GM21381 (cell line): ENCODE measurements around the gene CARM1.

Source experiments
- ATAC-seq: cut with Tn5 transposase; IDR thresholded peaks from one replicate; pipeline ENCODE4 v1.9.1; 2021; ENCODE audit warnings: mild to moderate bottlenecking, moderate library complexity; ENCODE audit not compliant: unreplicated experiment

The CARM1 gene

DNA sequence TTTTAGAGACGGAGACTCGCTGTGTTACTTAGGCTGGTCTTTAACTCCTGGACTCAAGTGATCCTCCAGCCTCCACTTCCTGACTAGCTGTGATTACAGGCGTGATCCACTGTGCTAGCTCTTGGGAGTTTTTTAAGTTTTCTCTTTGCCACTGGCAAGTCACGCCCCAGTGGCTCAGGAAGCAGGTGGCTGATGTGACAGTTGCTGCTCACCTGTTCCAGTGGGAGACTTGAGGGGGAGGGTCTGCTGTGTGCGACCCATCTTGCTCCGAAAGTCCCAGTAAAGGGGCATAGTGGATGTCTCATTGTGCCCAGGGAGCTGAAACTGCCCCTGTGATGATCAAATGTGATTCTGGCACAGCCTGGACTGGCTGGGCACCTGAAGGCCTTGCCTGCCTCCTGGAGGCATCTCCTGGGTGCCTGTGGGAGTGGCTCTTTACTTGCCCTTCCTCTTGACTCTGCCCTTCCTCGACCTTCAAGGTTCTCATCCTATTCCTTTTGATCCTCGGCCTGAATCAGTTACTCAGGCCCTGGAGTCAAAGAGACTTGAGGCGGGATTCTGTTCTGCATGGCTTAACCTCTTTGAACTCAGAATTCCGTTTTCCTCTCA lies 97.3 kb downstream of the CARM1 start:
- ATAC-seq: no peak

DNA sequence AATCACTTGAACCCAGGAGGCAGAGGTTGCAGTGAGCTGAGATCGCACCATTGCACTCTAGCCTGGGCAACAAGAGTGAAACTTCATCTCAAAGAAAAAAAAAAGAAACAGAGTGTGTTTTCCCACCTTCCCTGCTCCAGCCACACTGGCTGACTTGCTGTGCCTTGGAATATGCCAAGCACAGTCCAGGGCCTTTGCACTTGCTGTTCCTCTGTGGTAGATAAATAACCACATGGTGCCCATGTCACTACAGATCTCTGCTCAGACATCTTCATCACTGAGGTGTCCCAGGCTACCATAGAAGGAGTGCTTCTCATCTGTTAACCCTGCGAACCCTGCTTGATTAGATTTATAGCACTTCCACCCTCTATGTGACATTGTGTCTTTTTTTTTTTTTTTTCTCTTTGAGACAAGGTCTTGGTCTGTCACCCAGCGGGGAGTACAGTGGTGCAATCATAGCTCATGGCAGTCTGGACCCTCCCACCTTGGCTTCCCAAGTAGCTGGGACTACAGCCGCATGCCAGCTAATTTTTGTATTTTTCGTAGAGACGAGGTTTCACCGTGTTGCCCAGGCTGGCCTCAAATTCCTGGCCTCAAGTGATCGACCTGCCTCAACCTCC lies 99.9 kb downstream of the CARM1 start:
- no peak for ATAC-seq
